ENCODE data around the gene CCDC187.

Gene CCDC187

GRCh38 chr9:136202454-136203407 is 101.2 kb downstream of the CCDC187 start:
- no peak for DNase-seq

GRCh38 chr9:136201609-136202453 is 102.1 kb downstream of the CCDC187 start:
- DNase-seq: no peak

- DNase-seq: no peak
These were observed 102.7 kb downstream of the CCDC187 start for GRCh38 chr9:136201174-136201573.

GRCh38 chr9:136200424-136200823 is 103.5 kb downstream of the CCDC187 start:
- DNase-seq: no peak

Measured in NCI-H146 (cell line).